ENCODE results near the gene DACH2. TPM values are rescaled to one million over a fixed set of nuclear protein-coding genes. Genes with fewer than 3 reads are reported as not detected.

DACH2 gene
- total and polyA plus RNA-seq, 9 donors, result 0.17 to 4.8 (median 0.53) TPM

DNA sequence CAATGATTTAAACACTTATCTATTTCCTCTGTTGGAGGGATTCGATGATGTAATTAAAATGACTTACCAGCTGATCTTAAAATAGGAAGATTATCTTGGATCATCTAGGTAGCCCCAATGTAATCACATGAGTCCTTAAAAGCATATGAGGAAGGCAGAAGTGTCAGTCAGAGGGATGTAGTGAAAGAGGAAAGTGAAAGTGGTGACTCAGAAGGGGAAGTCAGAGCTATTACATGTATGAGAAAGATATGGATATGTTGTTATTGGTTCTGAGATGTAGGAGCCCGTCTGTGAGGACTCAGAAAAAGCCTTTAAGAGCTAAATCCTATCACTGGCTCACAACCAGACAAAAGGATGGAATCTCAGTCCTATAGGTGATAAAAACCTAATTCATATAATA, 456.4 kb downstream of the DACH2 start:
- Histone ChIP-seq H3K27me3 (no peaks in the 10 kb centered on the region), H3K4me3 (no peak overlapping the region), H3K4me1 (ENCODE audit: insufficient read depth) (no peaks in the 10 kb centered on the region), H3K36me3 (no peaks in the 10 kb centered on the region), H3K9me3 (no peaks in the 10 kb centered on the region), H3K27ac (no peak overlapping the region)
- no peak for TF ChIP-seq POLR2A (IDR thresholded peaks at IDR 0.05)
- TF ChIP-seq EP300 (IDR thresholded peaks at IDR 0.05), result no peak
- TF ChIP-seq, protein P1, sequence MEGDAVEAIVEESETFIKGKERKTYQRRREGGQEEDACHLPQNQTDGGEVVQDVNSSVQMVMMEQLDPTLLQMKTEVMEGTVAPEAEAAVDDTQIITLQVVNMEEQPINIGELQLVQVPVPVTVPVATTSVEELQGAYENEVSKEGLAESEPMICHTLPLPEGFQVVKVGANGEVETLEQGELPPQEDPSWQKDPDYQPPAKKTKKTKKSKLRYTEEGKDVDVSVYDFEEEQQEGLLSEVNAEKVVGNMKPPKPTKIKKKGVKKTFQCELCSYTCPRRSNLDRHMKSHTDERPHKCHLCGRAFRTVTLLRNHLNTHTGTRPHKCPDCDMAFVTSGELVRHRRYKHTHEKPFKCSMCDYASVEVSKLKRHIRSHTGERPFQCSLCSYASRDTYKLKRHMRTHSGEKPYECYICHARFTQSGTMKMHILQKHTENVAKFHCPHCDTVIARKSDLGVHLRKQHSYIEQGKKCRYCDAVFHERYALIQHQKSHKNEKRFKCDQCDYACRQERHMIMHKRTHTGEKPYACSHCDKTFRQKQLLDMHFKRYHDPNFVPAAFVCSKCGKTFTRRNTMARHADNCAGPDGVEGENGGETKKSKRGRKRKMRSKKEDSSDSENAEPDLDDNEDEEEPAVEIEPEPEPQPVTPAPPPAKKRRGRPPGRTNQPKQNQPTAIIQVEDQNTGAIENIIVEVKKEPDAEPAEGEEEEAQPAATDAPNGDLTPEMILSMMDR (IDR thresholded peaks at IDR 0.05), result no peak
- intact Hi-C loops (cut with DNase I), result no loop called here
- no peak for DNase-seq
- WGBS, 3 donors, result 43 to 53% (median 45%) methylated on average over 2 of the region's 2 CpGs

- H3K4me1 ChIP-seq (ENCODE audit: insufficient read depth), result no peaks in the 10 kb centered on the region
- TF ChIP-seq POLR2A (IDR thresholded peaks at IDR 0.05) (no peak), EP300 (IDR thresholded peaks at IDR 0.05) (no peak)
- TF ChIP-seq, protein P1 (IDR thresholded peaks at IDR 0.05), result no peak
- H3K36me3 ChIP-seq, result no peaks in the 10 kb centered on the region
- no peak overlapping the region for H3K4me3 ChIP-seq
- no peaks in the 10 kb centered on the region for H3K9me3 ChIP-seq
- WGBS, 3 donors, result 75 to 78% (median 76%) methylated on average over 1 of the region's 1 CpG
- no peak overlapping the region for H3K27ac ChIP-seq
- intact Hi-C loops (cut with DNase I), result no loop called here
- no peak for DNase-seq
- no peaks in the 10 kb centered on the region for H3K27me3 ChIP-seq
Measured at GRCh38 chrX:86696951-86697350, 548.7 kb downstream of the DACH2 start.

GRCh38 chrX:86711531-86712180, 563.4 kb downstream of the DACH2 start:
- intact Hi-C loops (cut with DNase I), result no loop called here
- WGBS, 3 donors, result 71 to 76% (median 75%) methylated on average over 5 of the region's 5 CpGs

DNA sequence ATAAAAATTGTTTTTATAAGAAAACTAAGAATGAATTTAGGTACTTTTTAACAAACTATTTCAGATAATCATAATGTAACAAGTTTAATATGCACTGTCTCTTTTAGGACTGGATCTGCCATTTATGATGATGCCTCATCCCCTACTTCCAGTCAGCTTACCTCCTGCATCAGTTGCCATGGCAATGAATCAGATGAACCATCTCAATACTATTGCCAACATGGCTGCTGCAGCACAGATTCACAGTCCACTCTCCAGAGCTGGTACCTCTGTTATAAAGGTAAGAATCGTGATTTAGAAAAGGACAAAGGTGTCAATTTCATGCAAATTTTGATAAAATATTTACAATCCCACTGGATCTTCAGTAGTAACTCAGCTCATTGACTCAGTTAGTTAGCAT, 566.2 kb downstream of the DACH2 start:
- H3K4me1 ChIP-seq (ENCODE audit: insufficient read depth), result no peaks in the 10 kb centered on the region
- H3K36me3 ChIP-seq, result no peaks in the 10 kb centered on the region
- H3K9me3 ChIP-seq, result no peaks in the 10 kb centered on the region
- 42 to 59% (median 52%) methylated on average over 1 of the region's 1 CpG for WGBS, 3 donors
- TF ChIP-seq, protein P1 (IDR thresholded peaks at IDR 0.05), result no peak
- TF ChIP-seq EP300 (IDR thresholded peaks at IDR 0.05), result no peak
- TF ChIP-seq POLR2A (IDR thresholded peaks at IDR 0.05), result no peak
- no peak for DNase-seq
- H3K4me3 ChIP-seq, result no peak overlapping the region
- no peak overlapping the region for H3K27ac ChIP-seq
- H3K27me3 ChIP-seq, result no peaks in the 10 kb centered on the region
- intact Hi-C loops (cut with DNase I), result no loop called here

More at GRCh38 chrX:86711531-86712180, 563.4 kb downstream of the DACH2 start:
- DNase-seq, result no peak
- no peaks in the 10 kb centered on the region for H3K36me3 ChIP-seq
- TF ChIP-seq, protein P1 (IDR thresholded peaks at IDR 0.05), result no peak
- TF ChIP-seq POLR2A (IDR thresholded peaks at IDR 0.05) (no peak), EP300 (IDR thresholded peaks at IDR 0.05) (no peak)
- no peak overlapping the region for H3K4me3 ChIP-seq
- H3K27me3 ChIP-seq, result no peaks in the 10 kb centered on the region
- H3K27ac ChIP-seq, result no peak overlapping the region
- no peaks in the 10 kb centered on the region for H3K4me1 ChIP-seq (ENCODE audit: insufficient read depth)
- no peaks in the 10 kb centered on the region for H3K9me3 ChIP-seq

Measured in ovary (tissue), 9 donors.